GM18867 (cell line): Measurements from ENCODE around the gene LIMS4.
A peak's percentile ranks its signal among the peaks of the same experiment; 100 is the strongest.
"Not testable (repeated sequence)": the region's sequence is repeated elsewhere in the genome, so short reads cannot be mapped to it uniquely, and the experiment has no call there.

Source experiments
- ATAC-seq: cut with Tn5 transposase; IDR thresholded peaks from one replicate; pipeline ENCODE4 v1.9.1; 2021; ENCODE audit warnings: mild to moderate bottlenecking, moderate library complexity; ENCODE audit not compliant: unreplicated experiment

The LIMS4 gene

GRCh38 chr2:110472171-110473058 is at the start of gene LIMS4:
LIMS4 (minus strand) TSS chr2:110472816; CDS start chr2:110472778, 38 bp downstream.
- not testable (repeated sequence) for ATAC-seq

- peak; percentile 84 for ATAC-seq
Measured at GRCh38 chr2:110499755-110500377, 27.2 kb upstream of the LIMS4 start.

- not testable (repeated sequence) for ATAC-seq
Measured at GRCh38 chr2:110496027-110496426, 23.4 kb upstream of the LIMS4 start.

- ATAC-seq = not testable (repeated sequence)
Measured at GRCh38 chr2:110494488-110494887, 21.9 kb upstream of the LIMS4 start.

- ATAC-seq = not testable (repeated sequence)
Measured at GRCh38 chr2:110488991-110489390, 16.4 kb upstream of the LIMS4 start.

GRCh38 chr2:110482697-110483096 is 10.1 kb upstream of the LIMS4 start:
- ATAC-seq = not testable (repeated sequence)

- ATAC-seq = peak; percentile 51
Measured at GRCh38 chr2:110481200-110481599, 8.6 kb upstream of the LIMS4 start.

- not testable (repeated sequence) for ATAC-seq
Measured at GRCh38 chr2:110480084-110480483, 7.5 kb upstream of the LIMS4 start.

- not testable (repeated sequence) for ATAC-seq
Measured at GRCh38 chr2:110477370-110477769, 4.8 kb upstream of the LIMS4 start.

- ATAC-seq = not testable (repeated sequence)
Measured at GRCh38 chr2:110476952-110477351, 4.3 kb upstream of the LIMS4 start.

GRCh38 chr2:110475627-110476359 is 3.2 kb upstream of the LIMS4 start:
- not testable (repeated sequence) for ATAC-seq

- peak; percentile 98 for ATAC-seq
Measured at GRCh38 chr2:110474898-110475297, 2.3 kb upstream of the LIMS4 start.

- ATAC-seq = not testable (repeated sequence)
Measured at GRCh38 chr2:110473059-110473358, 393 bp upstream of the LIMS4 start.

GRCh38 chr2:110468921-110469320 is 3.7 kb downstream of the LIMS4 start:
- ATAC-seq = not testable (repeated sequence)

GRCh38 chr2:110465312-110465711 is 7.3 kb downstream of the LIMS4 start:
- peak; percentile 80 for ATAC-seq

GRCh38 chr2:110462458-110462857 is 10.2 kb downstream of the LIMS4 start:
- not testable (repeated sequence) for ATAC-seq

- ATAC-seq = not testable (repeated sequence)
Measured at GRCh38 chr2:110460318-110460717, 12.3 kb downstream of the LIMS4 start.

GRCh38 chr2:110457214-110457590 is 15.4 kb downstream of the LIMS4 start:
- not testable (repeated sequence) for ATAC-seq

GRCh38 chr2:110456291-110457213 is 16.1 kb downstream of the LIMS4 start:
- ATAC-seq = not testable (repeated sequence)

- not testable (repeated sequence) for ATAC-seq
Measured at GRCh38 chr2:110455080-110455670, 17.4 kb downstream of the LIMS4 start.
